ENCODE data around the gene RSPO3.
"Not testable (repeated sequence)": the region's sequence is repeated elsewhere in the genome, so short reads cannot be mapped to it uniquely, and the experiment has no call there.

The RSPO3 gene, protein sequence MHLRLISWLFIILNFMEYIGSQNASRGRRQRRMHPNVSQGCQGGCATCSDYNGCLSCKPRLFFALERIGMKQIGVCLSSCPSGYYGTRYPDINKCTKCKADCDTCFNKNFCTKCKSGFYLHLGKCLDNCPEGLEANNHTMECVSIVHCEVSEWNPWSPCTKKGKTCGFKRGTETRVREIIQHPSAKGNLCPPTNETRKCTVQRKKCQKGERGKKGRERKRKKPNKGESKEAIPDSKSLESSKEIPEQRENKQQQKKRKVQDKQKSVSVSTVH

DNA sequence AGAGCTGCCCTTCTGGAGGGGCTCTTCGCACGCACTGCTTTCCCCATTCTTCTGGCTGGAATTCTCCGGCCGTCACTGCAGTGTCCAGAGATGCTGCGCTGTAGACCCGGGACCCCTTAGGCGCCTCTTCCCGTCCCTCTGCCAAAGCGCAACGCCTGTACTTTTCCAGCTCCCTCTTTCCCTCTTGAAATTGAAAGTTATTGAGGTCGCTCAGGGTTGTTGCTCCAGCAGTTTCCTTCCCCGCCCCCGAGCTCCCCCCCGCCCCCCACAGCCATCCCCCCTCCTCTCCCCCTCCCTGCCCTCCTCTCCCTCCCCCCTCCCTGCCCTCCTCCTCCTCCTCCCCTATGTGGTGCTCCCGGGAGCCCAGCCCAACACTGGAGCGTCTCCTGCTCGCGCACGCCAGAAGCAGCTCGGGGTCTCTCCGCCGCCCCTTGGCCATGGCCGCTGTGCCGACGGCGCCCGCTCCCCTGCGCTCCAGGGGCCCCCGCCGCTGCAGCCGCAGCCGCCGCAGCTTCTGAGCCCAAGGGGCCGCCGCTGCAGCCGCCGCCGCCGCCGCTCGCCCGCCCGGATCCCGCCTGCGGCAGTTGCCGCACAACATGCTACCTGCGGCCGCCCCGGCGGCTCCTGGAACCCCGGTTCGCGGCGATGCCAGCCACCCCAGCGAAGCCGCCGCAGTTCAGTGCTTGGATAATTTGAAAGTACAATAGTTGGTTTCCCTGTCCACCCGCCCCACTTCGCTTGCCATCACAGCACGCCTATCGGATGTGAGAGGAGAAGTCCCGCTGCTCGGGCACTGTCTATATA, at the start of gene RSPO3:
TSS of gene RSPO3 (plus strand) at position 374 of the 804 bp plus-strand sequence. CDS start 522 bp downstream, outside the sequence.
- peak; percentile 65 for DNase-seq (ENCODE audit: low read depth, low spot score)

DNA sequence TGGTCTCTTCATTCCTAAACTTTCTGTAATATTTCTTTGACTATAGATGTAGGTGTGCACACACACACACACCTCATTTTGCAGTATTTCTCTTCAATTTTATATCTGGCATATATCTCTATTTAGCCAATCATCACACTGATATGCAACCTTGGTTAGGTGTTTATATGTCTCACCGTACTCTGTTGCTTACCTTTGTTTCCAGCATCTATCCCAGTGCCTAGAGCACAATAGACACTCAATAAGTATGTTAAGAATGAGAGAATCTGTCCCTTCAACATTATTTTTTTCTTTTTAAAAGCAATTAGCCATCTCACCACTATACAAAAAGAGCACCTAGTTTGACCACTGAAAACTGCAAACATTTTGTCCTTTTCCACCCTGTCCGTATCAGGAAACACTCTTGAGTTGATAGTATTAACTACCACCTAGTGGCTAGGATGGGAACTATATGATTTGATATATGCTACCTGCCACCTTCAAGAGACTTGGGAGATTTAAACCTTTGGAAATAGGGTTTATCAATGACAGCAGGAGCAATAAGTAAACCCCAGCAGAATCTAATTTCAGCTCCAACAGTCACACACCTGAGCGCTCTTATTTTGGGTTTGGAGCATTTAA, 48.7 kb upstream of the RSPO3 start:
- peak; percentile 50 for DNase-seq (ENCODE audit: low read depth, low spot score)

DNA sequence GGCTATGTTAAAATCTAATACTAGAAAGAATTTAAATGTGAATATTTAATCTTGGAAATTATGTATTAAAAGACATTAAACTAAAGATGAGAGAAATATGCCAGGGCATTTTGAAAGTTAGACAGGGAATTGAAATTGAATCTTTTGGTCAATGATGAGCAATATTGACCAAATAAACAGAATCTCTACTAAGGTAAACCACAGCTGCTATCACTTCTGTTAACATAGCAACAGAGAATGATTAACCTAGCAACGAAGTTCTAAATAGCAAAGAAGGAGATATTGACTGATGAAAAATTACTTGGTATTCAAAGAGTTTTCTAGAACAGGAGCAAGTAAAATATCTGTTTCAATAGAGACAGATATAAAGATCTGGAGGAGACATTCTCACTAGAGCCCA, 45.2 kb upstream of the RSPO3 start:
- no peak for DNase-seq (ENCODE audit: low read depth, low spot score)

DNA sequence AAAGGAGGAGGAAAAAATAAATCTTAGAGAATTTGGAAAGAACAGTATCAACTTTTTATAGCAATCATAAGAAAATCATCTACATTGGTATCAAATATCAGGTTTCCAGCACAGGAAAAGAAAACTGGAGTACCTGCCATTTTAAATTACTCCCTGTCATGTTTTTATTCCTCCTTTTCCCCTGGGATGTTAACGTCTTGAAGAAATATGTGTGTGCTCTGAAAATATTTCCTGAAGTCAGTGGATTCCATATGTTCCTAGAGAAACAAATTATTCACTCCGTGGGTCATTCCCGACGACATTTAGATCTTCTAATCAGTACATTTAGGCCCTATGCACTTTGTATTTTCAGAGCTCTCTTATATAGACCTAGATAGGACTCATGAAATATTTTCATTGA, 42.0 kb upstream of the RSPO3 start:
- no peak for DNase-seq (ENCODE audit: low read depth, low spot score)

DNA sequence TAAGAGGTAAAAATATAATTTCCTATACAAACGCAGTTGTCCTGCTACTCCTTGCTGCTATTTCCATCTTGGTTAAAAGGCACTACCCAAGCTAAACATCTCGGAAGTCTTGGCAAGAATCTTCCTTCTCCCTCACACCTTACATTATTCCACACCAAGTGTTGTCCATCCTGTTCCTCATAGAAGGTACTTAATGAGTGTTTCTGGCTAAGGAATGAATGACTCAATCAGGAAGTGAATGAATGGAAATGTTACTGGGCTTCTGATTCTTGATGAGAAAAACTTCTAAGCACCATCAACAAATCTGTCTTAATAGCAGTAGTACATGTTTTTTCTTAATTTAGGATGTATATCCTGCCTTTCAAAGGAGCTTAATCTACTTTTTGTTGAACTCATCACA, 40.6 kb upstream of the RSPO3 start:
- DNase-seq (ENCODE audit: low read depth, low spot score) = no peak

DNA sequence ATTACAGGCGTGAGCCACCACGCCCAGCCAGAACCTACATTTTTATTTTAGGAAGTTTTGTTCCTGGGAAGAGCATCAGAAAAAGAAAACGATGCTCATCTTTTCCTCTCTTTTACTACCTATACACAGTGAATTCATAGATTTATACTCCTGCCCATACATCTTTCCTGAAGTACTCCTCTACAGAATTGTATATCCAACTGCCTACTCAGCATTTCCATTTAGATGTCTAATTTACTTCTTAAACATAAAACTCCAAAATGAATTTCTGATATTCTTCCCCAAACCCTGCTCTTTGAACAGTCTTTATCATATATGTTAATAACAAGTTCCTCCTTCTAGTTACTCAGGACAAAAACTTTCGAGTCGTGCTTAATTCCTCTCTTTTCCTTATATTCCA, 39.8 kb upstream of the RSPO3 start:
- no peak for DNase-seq (ENCODE audit: low read depth, low spot score)

DNA sequence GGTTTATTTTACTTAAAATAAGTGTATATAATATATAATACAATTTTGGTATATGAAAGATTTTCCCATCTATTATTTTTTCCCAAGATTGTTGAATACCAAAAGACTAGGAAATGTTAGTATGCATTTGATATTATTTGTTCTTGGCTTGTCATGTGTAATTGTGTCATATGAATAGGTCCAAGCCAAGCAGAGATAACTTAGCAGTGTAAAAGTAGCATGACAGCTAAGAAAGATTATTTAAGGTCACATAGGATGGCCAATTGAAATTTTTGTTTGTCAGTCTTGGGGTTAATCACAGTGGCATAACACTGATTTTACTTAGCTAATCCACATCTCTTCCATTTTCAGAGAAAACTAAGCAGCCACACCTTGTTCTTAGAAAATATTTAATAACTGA, 38.8 kb upstream of the RSPO3 start:
- no peak for DNase-seq (ENCODE audit: low read depth, low spot score)

DNA sequence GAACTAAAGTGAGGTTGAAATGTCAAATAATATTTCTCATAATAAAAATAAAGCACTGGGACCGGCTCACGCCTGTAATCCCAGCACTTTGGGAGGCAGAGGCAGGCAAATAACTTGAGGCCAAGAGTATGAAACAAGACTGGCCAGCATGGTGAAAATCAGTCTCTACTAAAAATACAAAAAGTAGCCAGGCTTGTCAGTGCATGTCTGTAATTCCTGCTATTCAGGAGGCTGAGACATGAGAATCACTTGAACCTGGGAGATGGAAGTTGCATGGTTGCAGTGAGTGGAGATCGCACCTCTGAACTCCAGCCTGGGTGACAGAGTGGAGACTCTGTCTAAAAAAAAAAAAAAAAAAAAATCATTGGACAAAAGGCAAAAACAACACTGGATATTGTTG, 38.4 kb upstream of the RSPO3 start:
- no peak for DNase-seq (ENCODE audit: low read depth, low spot score)

DNA sequence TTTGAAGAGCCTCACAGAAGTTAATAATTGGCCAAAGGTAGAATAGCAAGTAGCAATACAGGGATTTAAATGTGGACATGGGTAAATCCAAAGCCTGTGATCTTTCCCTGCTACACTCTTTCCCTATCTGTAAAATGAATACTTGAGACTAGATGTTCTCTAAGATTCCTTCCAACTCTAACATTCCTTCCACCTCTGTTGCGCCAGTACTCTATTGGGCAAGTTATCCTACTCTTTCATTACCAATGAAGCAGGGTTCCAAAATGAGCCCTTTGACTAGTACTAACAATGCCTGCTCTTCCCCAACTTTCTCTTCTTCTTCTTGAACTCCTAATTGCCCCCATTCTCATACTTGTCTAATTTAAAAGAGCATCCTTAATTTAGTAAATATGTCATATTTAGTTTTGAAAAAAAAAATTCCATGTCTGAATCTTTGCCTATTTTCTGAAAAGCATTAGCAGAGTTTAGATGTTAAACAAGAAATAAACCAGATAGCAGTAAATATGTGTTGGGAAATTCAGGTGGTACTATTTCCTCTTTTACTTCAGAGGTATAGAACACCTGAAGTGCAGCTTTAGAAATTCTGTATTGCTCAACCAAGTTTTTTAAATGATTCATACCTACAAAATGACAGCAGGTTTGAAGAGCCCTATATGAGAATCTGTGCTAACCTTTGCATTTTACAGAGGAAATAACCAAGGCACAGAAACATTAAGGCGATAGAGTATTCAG, 35.1 kb upstream of the RSPO3 start:
- DNase-seq (ENCODE audit: low read depth, low spot score) = no peak

DNA sequence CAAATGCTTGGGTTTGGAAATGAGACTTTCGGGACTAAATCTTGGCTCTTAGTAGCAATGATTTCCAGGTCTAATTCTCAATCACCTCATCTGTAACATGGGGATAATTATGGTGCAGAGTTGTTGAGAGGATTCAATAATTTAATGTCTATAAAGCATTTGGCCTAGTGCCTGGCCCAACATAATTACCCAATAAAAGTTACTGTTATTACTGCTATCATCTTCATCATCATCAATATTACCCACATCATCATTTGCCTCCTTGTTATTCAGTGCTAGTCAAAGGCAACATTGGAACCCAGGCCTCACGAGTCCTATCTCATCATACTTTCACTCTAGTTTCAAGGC, 34.5 kb upstream of the RSPO3 start:
- DNase-seq (ENCODE audit: low read depth, low spot score) = no peak

DNA sequence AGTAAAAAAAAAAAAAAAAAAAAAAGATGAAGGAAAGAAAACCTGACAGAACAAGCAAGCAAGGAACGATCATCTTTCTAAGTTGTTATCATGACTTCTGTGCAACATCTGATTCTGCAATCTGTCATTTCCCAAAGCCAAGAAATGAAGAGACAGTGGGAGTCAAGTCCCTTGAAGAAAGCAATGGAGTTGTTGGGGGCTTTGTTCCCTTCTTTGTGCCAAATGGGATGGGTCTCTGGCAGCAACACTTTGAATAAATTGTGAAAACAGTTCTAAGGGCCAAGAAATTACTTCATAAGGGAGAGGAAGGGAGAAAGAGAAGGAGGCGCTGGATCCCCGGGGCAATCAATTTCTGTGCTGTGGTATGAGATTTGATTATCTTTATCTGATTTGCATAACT, 33.3 kb upstream of the RSPO3 start:
- DNase-seq (ENCODE audit: low read depth, low spot score) = no peak

DNA sequence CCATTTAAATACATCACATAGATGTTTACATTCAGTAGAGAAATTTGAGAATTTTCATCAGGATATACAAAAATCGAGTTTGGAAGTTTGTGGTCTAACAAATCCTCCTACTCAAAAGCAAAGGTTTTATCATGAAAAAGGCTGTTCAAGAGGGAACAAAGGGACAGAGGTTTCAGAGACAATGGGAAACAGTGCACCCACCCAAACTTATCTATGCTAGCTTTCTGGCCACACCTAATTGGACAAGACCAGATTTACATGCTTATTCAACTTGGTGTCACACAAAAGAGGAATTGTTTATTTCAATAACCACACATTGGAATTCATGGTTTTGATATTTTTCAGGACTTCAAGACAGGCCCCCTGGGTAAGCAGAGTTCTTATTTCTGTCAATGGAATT, 28.4 kb upstream of the RSPO3 start:
- DNase-seq (ENCODE audit: low read depth, low spot score) = no peak

DNA sequence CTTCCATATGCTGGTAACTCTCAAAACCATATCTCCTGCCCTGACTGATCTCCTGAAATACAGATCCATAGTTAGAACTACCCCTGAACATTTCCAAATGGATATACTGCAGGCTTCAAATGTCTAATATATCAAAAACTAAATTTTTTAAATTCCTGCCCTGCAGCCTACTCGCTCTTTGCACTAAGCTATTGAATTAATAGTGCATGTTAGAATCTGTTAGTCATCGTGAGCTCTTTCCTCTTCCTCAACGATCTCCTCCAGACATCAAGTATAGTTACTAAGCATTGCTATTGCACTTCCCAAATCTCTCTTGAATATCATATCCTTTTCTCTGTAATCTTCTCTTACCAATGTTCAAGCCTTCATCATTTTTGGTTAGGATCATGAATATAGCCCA, 26.0 kb upstream of the RSPO3 start:
- DNase-seq (ENCODE audit: low read depth, low spot score) = no peak

DNA sequence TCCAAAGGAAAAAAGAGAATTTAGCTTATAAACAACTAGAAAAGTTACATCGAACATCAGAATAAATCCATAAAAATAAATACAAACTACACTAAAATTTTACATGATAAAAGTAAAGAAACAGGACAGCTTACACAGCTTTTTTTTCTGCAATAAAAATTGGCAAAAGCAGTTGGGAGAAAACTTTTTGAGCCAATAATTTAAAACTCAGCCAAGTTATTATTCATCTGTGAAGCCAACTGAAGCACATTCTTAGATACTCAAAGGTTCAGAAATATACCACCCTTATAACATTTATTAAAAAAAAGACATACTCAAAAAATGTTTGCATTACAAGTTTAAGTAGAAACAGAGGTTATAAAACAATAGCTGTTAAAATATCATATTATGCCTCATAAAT, 23.7 kb upstream of the RSPO3 start:
- no peak for DNase-seq (ENCODE audit: low read depth, low spot score)

DNA sequence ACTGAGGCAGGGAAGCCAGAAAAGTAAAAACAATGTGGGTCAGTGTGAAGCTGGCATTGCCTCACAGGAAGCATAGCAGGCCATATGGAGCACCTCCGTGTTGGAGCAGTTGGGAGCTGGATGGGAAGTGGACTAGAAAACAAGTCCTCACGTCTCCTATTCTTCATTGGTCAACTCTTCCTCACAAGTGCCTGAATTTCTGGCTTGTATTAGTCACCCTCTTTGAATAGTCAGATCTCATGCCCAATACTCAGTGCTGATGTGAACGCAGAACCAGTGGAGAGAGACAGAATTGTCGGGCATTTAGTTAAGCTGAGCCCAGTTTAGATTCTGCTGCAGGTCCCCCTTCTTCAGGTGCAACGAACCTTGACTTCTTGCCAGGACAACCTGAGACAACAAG, 22.3 kb upstream of the RSPO3 start:
- no peak for DNase-seq (ENCODE audit: low read depth, low spot score)

DNA sequence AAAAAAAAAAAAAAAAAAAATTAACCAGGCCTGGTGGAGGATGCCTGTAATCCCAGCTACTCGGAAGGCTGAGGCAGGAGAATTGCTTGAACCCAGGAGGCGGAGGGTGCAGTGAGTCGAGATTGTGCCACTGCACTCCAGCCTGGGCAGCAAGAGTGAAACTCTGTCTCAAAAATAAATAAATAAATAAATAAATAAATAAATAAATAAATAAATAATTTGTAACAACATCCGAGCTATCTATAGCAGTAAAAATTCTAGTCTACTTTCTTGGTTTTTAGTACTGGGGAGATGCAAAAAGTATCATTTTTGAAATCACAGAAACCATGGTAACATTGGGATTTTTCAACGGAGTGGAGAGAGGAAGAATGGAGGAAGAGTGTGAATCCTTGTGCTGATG, 21.0 kb upstream of the RSPO3 start:
- DNase-seq (ENCODE audit: low read depth, low spot score) = not testable (repeated sequence)

DNA sequence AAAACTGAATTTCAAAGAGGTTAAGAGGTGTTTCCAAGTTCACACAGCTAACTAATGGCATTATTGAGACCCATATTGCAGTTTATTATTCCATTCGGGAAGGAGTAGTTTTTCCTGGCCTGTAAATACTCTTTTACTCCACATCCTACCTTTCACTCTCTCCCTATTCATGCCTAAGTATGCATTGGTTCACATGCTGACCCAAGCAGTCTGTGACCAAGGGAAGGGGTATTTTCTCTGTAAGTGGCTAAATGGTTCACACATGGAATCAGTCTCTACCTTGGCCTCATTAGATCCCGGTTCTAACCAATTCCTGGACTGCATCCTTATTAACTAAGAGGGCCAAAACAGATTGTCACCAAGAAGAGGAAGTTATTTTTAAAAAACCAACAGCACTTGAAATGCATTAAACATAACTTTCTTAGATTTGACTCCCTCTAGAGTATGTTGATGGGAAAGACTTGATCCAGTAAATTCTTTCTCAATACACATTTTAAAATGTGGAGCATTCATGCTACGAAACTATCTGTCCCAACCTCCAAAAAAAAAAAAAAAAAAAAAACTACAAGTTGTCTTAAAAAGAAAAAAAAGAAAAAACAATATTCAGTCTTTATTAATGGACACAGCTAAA, 17.8 kb upstream of the RSPO3 start:
- DNase-seq (ENCODE audit: low read depth, low spot score) = peak; percentile 29

DNA sequence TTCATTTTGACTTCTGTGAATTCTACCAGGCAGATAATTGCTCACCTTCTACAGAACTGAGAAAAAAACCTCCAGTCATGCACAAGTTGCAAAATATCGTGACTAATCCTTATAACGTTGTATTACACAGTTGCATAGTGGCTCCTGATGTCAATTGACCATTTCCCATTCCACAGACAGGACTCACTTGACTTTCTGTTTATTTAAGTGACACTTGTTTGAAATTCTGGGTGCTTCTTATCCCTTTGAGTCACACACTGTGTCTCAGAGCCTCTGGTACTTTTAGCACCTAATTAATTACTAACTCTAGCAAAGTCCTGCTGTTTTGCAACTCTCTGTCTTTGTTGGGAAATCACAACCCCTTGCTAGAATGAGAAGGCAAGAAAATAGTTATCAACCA, 16.2 kb upstream of the RSPO3 start:
- peak; percentile 35 for DNase-seq (ENCODE audit: low read depth, low spot score)

DNA sequence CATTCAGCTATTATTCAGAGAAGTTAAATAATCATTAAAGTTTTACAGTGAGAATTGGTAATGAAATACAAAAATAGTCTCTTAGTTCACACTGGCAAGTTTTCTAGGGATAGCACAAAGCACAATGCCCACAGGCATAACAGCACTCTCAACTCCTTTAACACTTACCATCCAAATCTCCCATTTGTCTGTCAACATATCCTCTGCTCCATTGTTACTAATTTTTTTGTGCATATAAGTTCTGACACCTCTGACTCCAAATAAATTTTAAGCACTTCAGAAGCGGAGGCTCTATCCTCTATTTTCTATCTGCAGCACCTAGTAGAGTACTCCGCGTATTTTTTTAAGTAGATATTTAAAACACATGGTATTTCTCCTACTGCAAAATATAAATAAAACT, 15.6 kb upstream of the RSPO3 start:
- DNase-seq (ENCODE audit: low read depth, low spot score) = no peak

DNA sequence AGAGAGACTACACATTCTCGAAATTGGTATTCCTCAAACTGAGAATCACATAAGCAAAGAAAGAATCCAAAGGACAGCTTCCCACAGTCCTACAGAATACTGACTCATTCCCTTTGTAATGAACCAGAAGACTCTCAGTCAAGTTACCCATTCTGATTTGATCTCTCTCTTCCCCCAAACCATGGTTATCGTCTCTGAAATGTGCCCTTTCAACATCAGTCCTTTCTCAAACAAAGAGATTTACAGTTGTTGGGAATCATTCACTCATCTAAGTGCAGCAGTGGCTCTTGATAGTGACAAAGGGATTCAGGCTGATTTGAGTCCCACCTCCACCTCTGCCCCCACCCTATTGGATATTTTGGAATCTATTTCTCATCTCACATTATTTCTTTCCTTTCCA, 15.0 kb upstream of the RSPO3 start:
- DNase-seq (ENCODE audit: low read depth, low spot score) = no peak

DNA sequence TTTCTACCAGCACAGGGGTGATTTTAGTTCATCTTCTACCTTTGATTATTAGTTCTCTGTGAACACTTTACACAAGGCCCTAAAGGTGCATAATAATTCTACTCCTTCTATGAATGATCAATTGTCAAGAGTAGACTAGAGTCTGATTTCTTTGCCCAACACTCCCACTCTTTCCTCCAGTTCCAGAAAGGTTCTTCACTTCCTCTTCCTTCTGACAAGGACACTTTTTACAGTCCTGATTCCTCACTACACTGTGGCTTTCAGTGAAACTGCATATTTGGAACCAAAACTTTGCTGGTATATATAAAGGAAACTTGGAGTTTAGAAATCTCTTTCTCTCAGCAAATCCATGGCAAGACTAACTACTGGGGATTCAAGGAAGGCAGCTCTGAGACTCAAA, 10.6 kb upstream of the RSPO3 start:
- DNase-seq (ENCODE audit: low read depth, low spot score) = no peak

DNA sequence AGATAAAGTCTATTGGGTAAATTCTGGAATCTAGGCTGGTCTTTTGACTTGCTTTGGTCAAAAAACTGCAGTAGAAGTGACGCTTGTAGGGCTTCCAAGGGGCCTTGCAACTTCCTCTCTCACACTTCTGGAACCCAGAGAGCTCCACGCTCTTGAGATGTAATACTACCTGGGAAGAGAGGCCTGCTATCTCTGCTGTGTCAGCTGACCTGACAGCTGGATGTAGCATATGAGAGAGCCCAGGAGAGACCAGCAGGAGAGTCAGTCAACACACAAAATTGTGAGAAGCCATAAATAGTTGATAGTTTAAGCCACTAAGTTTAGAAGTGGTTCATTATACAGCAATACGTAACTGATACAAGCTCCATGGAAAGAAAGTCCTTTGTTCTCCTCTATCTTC, 7.8 kb upstream of the RSPO3 start:
- no peak for DNase-seq (ENCODE audit: low read depth, low spot score)
